GM19463 (cell line): ENCODE measurements around the gene RAPGEF3.

ENCODE experiments used
- ATAC-seq: cut with Tn5 transposase; IDR thresholded peaks from one replicate; pipeline ENCODE4 v1.9.1; 2021; ENCODE audit warnings: mild to moderate bottlenecking, moderate library complexity; ENCODE audit not compliant: unreplicated experiment

RAPGEF3 gene

GRCh38 chr12:47758834-47759690, at the start of gene RAPGEF3:
TSS of gene RAPGEF3 (minus strand) at chr12:47758880. CDS start at chr12:47758556, 324 bp downstream.
- ATAC-seq: peak; percentile 47

GRCh38 chr12:47808050-47808449, 49.4 kb upstream of the RAPGEF3 start:
- peak; percentile 30 for ATAC-seq

GRCh38 chr12:47807338-47807737, 48.7 kb upstream of the RAPGEF3 start:
- ATAC-seq: no peak

- no peak for ATAC-seq
Observed at GRCh38 chr12:47805417-47805816, 46.7 kb upstream of the RAPGEF3 start.

GRCh38 chr12:47804171-47804570, 45.5 kb upstream of the RAPGEF3 start:
- ATAC-seq: no peak

GRCh38 chr12:47803191-47803875, 44.7 kb upstream of the RAPGEF3 start:
- no peak for ATAC-seq

- no peak for ATAC-seq
Observed at GRCh38 chr12:47802312-47802711, 43.6 kb upstream of the RAPGEF3 start.

GRCh38 chr12:47801904-47802246, 43.2 kb upstream of the RAPGEF3 start:
- ATAC-seq: no peak

- no peak for ATAC-seq
Observed at GRCh38 chr12:47801170-47801903, 42.7 kb upstream of the RAPGEF3 start.

GRCh38 chr12:47800582-47800981, 41.9 kb upstream of the RAPGEF3 start:
- no peak for ATAC-seq

- no peak for ATAC-seq
Observed at GRCh38 chr12:47799357-47799955, 40.8 kb upstream of the RAPGEF3 start.

GRCh38 chr12:47798382-47798948, 39.8 kb upstream of the RAPGEF3 start:
- no peak for ATAC-seq

GRCh38 chr12:47797441-47797840, 38.8 kb upstream of the RAPGEF3 start:
- ATAC-seq: peak; percentile 75

GRCh38 chr12:47795814-47796411, 37.2 kb upstream of the RAPGEF3 start:
- no peak for ATAC-seq

- no peak for ATAC-seq
Observed at GRCh38 chr12:47795121-47795813, 36.6 kb upstream of the RAPGEF3 start.

- no peak for ATAC-seq
Observed at GRCh38 chr12:47794679-47795078, 36.0 kb upstream of the RAPGEF3 start.

GRCh38 chr12:47793015-47793681, 34.5 kb upstream of the RAPGEF3 start:
- ATAC-seq: no peak

- no peak for ATAC-seq
Observed at GRCh38 chr12:47791874-47792273, 33.2 kb upstream of the RAPGEF3 start.

- no peak for ATAC-seq
Observed at GRCh38 chr12:47791351-47791746, 32.7 kb upstream of the RAPGEF3 start.
